Duodenal mucosa (tissue), 2 donors: ENCODE results near the gene DENND10.

Experiments
- H3K27ac ChIP-seq: one replicate; pipeline ENCODE4 v1.7.0; 2013; ENCODE audit warnings: low read depth, low read length
- H3K27me3 ChIP-seq, 2 donors: one replicate each; pipeline ENCODE4 v1.7.0; 2013; ENCODE audit warnings: low read length in 2 of 2, control low read depth in 1 of 2; ENCODE audit not compliant: insufficient read depth in 2 of 2, control insufficient read depth in 1 of 2
- H3K36me3 ChIP-seq, 2 donors: one replicate each; pipeline ENCODE4 v1.7.0; 2013; ENCODE audit warnings: low read length in 2 of 2, control low read depth in 1 of 2; ENCODE audit not compliant: insufficient read depth in 2 of 2, control insufficient read depth in 1 of 2
- H3K4me1 ChIP-seq, 2 donors: one replicate each; pipeline ENCODE4 v1.7.0; 2013; ENCODE audit warnings: low read length in 2 of 2, control low read depth in 1 of 2; ENCODE audit not compliant: insufficient read depth in 2 of 2, control insufficient read depth in 1 of 2
- H3K4me3 ChIP-seq, 2 donors: one replicate each; pipeline ENCODE4 v1.7.0; 2013; ENCODE audit warnings: low read length in 2 of 2, low read depth in 1 of 2
- H3K9ac ChIP-seq, 2 donors: one replicate each; pipeline ENCODE4 v1.7.0; 2013; ENCODE audit warnings: low read length in 2 of 2, low read depth in 1 of 2
- H3K9me3 ChIP-seq, 2 donors: one replicate each; pipeline ENCODE4 v1.7.0; 2013; ENCODE audit warnings: low read length in 2 of 2, control low read depth in 1 of 2; ENCODE audit not compliant: control insufficient read depth in 1 of 2

DENND10 gene

DNA sequence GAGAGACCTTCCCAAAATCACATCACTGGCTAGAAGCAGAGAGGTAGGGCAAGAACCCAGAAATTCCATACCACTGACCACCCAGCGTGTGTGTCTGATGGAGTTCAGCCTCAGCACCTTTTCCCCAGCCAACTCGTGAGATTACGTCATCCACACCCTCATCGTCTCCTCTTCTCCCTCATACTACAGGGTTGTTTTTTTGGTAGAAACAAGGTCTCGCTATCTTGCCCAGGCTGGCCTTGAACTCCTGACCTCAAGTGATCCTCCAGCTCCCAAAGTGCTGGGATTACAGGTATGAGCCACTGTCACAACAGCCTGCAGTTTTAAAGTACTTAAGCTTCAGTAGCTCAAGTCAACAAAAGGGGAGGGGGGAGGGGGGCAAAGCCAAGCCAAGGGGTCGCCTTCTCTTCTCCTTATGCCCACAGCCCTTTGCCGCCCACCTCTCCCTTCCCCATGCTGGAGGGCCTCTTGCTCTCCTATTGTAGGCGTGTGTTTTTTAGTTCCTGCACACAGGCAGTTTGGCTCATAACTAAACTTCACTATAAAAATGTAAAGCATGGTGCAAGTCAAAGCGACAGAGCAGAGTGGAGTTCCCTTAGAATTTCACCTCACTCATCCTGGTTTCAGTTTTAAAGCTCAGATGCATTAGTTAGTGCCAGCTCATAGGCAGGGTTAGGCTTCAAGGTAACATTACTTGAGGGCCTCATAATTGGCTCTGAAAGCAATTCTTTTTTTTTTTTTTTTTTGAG lies 79.9 kb downstream of the DENND10 start:
- H3K27me3 ChIP-seq: no peaks in the 10 kb centered on the region
- H3K4me3 ChIP-seq: no peak overlapping the region
- no peak overlapping the region for H3K27ac ChIP-seq
- no peaks in the 10 kb centered on the region for H3K9me3 ChIP-seq
- no peaks in the 10 kb centered on the region for H3K36me3 ChIP-seq
- no peak overlapping the region for H3K9ac ChIP-seq
- H3K4me1 ChIP-seq: peaks cover 3 to 4% of the 10 kb centered on the region in 2 donors
